CD4-positive, alpha-beta T cell treated with Interleukin-4 for 1 hour (primary cell): ENCODE results near the gene AGAP1.
A peak's percentile ranks its signal among the peaks of the same experiment; 100 is the strongest.
"Not testable (repeated sequence)": the region's sequence is repeated elsewhere in the genome, so short reads cannot be mapped to it uniquely, and the experiment has no call there.

ENCODE experiments used
- DNase-seq, 2 donors: peaks; one replicate each; pipeline ENCODE4 v3.0.0-alpha.2; 2020 to 2022

The AGAP1 gene

DNA sequence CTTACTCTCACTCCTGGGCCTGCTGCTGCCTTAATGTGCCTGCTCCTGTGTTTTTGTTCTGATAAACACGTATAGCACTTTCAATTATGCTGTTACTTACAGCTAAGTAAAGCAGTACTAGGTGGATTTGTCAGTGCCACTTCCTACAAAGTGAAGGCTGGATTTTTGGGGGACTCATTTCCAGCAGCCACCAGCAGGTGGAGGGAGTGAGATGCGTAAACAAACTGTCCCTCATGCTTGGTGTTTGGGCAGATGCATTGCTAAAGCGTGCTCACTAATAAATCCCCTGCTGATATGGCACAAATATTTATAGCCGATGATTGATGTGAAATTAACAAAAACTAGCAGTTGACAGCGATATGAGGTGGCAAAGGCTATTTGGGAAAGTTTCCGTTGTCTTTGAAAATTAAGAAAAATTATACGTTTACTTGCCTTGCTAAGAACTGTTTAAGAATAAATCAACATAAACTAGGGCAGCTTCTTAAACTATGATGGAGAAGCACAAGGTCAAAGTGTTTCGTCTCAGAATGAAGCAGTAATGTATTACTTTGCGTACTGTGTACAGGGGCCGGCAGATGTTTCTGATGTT lies 101.7 kb downstream of the AGAP1 start:
- DNase-seq: peak; percentile 24 to 37

DNA sequence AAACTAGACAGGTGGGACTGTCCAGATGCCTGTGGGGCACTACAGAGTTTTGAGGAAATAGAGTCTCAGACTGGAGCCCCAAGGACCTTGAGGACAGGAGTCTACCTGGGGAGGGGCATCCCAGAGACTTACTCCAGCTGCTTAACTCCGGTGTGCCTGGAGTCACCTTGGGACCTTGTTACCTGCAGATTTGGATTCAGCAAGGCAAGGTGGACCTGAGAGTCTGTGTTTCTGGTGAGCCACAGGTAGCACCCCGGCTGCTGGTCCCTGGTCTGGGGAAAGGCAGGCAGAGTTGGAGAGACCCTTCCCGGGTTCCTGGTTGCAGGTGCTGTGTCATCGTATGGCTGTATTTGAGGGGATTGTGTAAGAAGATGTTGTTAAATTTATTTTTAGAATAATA lies 102.4 kb downstream of the AGAP1 start:
- DNase-seq: no peak

DNA sequence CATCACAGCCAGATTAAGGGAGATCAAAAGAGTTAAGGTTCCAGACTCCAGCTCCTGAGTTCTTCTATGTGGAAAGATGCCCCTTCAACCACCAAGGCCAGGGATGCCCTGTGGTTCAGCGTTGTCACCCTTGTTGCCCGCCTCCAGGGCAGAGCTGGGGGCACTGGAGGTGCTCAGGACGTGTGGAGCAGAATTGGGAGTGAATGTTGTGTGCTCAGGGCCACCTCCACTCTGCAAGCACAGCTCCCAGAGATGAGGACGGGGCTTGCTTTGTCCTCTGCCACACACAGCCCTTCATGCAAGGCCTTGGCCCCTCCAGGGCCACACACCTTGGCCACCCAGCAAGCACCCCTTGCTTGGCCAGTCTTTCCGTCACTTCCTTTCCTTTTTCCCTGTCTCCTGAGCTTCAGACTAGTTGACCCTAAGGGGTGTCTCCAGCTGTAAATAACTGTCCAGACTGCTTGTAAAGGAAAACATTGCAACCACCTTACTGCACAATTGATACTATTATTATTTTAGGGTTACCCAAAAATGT lies 103.3 kb downstream of the AGAP1 start:
- DNase-seq: no peak

DNA sequence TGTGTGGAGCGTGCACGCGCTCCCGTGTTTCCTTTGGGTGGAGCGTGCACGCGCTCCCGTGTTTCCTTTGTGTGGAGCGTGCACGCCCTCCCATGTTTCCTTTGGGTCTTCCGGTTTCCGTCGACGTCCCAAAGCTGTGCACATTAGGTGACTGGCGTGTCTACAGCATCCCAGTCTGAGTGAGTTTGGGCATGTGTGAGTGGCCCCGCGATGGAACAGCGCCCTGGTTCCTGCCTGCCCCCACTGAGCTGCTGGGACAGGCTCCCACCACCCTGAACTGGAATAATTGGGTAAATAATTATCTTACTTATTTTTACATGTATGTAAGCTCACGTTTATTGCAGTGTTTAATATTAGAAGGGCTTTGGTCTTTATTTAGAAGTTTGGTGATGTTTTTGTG lies 104.2 kb downstream of the AGAP1 start:
- no peak for DNase-seq

DNA sequence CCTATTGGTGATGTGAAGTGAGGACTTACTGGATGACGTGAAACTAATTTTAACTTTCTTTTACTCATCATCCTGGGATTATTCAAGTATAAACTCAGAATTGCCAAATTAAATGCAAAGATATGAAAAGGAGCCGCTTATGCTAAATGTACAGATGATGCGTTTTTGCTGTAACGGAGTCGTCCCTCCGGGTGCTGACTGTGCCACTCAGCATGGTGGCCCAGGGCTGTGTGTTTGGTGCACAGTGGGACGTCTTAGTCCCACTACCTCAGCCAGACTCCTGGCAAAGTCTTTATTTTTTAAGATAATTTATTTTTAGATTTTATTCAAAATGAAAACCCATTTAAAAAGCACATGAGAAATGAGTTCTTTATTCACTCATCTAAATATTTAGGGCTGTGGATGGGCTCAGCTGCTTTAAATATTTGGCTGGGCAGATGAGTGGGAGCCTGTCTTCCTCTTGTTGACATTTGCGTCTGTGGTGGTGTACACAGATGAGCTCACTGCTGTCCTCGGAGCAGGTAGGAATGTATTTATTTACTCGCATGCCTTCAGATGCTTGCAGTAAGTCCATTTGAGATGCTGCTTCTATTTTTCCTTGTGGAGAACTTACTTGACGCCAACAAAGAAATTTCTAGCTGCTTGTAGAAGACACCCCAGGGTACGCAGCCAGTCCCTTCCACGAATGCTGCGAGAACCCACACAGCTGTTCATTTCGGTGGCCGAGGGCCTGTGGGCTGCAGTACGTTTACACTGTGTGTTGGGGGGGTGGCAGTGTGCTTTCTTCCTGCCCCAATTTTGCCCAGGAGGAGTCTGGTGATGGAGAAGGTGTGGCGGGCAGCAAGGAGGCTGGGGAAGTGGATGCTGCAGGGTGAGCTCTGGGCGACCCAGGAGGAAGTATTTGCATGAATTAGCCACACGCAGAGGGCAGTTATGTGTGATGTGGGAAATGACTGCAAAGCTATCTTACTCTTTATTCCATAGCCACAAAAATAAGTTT lies 105.0 kb downstream of the AGAP1 start:
- no peak for DNase-seq

DNA sequence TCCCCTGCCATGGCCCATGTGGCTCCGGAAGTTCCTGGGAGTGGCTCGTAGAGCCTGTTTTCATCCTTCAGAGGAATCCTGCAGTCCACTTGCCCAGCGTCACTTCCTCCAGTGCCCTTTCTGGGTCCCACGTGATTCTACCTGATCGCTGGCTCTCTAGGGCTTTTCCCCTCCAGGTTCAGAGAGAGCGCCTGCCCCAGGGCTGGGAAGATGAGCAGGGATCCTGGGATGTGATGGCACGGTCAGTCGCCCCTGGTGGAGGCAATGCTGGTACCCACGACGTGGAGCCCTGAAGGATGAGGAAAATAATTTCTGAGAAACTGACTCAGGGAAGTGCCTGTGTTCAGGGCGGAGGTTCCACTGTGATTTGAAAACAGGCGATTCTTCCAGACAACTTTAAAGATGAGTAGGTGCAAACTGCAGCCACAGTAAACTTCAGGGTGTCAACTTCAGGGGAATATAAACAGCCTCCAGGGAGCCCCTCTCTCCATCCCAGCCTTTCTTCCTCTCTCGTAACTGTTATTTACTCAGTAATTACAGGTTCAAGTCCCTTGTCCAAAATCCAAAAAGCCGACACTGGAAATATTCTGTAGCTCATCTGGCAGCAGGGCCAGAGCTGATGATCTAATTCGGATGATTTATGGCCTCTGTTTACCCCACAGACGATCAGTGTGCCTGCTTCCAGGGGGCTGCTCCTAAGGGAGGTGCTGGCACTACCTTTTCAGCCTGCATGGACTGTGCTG lies 105.9 kb downstream of the AGAP1 start:
- no peak for DNase-seq

DNA sequence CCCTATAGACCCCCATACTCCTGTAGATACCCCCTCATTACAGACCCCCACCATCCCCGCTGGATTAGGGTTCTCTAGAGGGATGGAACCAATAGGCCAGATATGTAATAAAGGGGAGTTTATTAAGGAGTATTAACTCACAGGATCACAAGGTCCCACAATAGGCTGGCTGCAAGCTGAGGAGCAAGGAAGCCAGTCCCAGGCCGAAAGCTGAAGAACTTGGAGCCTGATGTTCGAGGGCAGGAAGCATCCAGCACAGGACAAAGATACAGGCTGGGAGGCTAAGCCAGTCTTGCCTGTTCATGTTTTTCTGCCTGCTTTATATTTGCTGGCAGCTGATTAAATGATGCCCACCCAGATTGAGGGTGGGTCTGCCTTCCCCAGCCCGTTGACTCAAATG lies 106.6 kb downstream of the AGAP1 start:
- no peak for DNase-seq

DNA sequence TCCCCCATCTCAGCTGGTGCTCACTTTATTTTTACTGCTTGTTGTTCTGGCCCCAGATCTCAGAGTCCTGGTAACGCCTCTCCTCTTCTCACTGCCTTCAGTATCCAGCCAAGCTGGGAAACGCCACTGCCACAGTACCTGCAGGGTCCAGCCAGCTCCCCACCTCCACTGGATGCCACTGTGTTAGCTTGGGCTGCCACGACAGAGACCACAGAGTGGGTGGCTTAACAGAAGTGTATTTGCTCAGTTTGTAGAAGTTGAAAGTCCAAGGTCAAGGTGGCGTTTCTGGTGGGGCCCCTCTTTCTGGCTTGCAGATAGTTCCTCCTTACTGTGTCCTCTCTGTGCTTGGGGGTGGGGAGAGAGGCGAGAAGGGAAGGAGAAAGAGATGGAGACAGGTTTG lies 107.1 kb downstream of the AGAP1 start:
- no peak for DNase-seq

DNA sequence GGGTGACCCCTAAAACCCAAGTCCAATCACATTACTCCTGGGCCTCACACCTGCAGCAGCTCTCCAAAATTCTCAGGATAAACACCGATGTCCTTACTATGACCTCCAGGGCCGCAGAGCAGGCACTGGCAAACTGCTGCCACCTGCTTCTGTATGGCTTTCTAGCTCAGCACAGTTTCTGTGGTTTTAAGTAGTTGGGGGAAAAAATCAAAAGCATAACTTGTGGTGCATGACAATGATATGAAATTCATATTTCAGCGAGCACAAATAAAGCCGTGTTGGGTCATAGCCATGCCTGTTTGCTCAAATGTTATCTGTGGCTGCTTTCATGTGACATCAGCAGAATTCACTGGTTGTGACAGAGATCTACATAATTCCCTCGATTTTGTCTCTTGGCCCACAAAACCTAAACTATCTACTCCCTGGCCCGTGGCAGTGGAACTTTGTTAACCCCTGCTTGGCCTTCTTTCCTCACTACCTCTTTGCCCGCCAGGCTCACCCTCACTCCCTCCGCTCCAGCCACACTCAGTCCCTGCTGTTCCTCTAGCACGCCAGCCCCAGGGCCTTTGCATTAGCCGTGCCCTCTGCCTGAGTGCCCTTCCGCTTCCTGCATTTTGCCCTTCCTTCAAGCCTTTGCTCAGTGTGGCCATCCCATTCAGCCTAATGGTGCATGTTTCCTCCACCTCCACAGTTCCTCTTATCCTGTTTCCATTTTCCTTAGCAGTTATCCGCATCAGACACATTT lies 108.3 kb downstream of the AGAP1 start:
- DNase-seq: no peak

DNA sequence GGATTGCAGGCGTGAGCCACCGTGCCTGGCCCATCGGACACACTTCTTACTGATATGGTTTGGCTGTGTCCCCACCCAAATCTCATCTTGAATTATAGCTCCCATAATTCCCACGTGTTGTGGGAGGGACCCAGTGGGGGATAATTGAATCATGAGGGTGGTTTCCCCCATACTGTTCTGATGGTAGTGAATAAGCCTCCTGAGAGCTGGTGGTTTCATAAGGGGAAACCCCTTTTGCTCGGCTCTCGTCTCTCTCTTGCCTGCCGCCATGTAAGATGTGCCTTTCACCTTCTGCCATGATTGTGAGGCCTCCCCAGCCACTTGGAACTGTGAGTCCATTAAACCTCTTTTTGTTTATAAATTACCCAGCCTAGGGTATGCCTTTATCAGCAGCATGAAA lies 109.1 kb downstream of the AGAP1 start:
- not testable (repeated sequence) for DNase-seq

DNA sequence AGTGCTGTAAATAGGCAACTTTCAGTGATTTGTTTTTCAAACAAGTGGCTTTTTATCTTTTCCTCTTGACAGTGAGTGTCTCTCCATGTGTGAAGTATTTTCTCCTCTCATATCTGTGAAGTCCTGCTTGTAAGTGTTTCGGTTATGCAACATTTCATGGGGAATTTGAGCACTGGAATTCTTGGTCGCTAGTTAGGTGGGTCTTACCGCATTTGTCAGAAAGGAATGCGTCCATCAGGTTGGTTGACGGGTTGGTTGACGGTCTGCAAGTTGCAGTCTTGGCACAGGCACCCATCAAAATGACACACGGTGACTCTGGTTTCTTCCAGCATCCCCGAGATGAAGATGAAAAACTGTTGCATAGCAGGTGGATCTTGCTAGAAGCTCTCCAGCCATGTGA lies 109.8 kb downstream of the AGAP1 start:
- no peak for DNase-seq

DNA sequence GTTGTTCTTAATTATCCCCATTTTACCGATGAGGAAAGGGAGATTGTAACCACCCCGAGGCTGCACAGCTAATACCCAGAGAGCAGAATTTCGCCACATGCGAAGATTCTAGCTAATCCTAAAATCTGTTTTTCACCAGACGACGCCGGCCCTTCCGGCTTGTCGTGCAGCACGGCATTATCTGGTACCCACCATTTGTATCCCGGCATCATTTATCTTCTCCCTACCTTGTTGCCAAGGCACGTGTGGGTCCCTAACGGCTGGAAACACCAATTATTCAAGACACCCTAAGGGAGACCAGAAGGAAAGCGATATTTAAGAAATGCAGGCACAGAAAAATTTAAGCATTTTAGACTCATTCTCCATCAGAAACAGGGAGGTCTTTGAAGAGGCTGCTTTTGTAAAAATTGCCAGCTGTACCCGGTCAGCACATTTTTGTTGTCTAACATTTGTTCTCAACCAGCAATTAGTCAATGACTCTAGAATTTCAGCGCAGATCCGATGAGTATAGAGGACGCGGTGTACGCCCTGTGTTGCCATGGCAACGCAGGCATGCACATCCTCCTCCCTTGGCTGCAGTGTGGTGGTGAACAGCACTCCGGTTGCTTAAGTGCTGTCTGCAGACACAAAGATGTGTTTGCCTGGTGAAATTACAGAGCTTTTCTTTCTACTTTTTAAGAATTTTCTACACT lies 111.6 kb downstream of the AGAP1 start:
- DNase-seq: no peak

DNA sequence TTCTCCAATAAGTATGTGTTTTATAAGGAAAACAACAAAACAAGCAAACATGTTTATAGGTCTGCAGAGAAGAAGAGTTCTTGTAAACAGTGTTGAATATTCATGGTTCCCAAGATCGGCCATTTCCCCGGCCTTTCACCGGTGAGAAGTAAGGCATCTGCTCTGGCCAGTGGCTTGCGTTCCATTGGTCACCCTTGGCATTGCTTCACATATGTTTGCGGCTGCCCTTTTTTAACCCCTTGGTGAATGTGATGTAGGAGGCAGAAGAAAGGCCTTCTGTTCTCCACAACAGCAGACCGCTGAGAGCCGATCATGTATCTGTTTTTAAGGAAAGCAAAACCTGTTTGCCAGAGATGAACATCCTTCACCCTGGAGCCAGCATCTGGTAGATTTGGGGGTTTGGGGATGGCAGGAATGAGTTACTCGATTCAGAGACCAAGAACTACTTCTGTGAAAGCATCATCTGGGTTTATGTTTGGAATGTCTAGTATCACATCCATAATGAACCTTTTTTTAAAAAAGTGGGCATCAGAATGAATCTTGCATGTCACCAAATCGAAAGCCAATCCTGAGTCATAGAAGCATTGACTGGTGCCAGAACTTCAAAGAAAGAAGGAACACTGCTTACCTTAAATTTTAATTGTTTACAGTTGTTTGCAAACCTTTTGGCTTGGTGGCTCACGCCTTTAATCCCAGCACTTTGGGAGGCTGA lies 112.3 kb downstream of the AGAP1 start:
- no peak for DNase-seq

DNA sequence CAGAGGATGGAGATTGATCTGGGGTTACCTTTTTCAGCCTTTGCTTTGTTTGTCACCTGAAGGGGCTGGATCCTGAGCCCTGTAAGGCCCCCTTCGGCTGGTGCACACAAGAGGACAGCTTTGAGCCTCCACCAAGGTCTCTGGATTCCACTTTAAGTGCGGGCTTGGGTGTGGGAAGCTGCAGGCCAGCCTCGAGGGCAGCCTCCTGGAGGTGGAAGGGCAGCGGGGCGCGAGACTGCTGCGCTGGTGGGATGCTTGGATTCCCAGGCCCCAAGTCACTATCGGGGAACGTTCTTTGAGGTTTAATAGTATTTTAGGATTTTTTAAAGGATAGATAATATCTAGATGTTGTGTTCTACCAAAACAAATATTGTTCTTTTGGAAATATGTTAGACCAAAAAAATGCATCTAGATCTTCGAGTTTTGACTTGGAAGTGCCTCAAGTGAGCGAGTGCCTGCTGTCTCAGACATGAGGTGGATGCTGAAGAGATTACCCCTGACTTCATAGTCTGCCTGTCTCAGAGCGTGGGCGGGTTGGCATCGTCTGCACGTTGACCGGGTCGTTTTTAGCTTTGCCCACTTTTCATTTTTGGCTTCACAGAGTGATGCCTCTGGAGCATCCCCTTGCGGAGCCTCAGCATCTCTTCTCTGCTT lies 113.8 kb downstream of the AGAP1 start:
- no peak for DNase-seq

DNA sequence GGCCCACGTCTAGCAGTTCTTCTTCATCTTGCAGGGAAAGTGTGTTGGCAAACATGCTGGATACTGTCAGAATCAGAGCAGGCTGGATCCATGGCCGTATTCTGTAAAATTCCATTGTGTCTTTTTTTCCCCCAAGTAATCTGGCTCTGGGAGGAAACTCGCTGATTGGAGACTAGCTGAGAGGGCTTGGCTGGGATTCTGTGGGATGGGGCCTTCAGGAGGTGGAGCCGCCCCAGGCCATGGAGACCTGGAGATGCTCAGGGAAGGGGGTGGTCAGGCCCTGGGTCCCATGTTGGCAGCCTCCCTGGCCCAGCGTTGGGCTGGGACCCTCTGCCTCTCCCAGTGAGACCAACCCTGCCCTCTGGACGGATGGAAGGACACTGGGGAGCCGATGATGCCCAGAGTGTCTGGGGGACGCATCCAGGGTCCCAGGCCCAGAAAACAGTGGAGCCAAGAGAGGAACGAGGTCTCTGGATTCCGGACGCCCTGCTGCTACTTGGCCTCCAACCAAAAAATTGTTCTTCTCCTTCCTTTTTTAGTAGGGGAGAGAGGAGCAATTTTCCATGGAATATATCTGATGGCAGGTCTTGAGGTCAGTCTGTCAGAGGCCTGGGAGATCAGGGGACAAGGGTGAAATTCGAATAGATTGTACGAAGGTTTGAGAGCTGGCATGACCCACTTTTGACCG lies 114.5 kb downstream of the AGAP1 start:
- DNase-seq: no peak

DNA sequence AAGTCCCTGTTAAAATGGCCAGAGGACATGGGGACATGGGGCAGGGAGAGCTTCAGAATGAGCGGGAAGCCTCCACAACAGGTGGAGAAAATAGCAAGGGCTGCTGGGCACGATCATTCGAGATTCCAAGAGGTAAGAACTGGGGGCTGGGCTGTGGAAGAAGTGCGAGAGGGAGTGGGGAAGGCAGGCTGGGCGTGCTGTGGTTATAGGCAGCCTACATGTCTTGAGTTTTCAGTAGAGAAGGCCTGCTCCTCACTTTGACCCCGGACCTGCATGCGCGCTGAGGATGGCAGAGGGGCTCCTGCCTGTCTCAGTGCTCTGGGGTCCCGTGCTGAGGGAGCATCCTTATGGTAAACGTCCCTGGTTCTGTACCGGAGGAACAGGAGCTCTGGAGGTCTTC lies 115.5 kb downstream of the AGAP1 start:
- DNase-seq: no peak

DNA sequence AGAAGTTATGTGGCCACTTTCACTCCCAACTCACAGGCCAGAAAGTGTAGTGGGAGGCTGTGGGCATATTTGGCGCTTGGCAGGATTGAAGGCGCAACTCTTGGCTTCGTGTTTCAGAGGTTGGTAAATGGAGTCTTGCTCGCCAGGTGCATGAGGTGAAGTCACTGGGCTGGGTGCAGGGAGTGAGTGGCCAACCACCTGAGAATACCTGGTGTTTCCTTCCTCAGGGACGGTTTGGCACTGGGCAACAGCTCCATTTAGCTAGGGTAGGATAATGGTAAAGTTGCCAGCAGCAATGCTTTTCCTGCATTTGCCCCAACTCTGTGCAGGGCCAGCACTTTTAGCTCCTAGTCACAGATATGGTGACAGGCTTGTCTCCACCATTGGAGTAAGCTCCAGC lies 115.9 kb downstream of the AGAP1 start:
- no peak for DNase-seq

DNA sequence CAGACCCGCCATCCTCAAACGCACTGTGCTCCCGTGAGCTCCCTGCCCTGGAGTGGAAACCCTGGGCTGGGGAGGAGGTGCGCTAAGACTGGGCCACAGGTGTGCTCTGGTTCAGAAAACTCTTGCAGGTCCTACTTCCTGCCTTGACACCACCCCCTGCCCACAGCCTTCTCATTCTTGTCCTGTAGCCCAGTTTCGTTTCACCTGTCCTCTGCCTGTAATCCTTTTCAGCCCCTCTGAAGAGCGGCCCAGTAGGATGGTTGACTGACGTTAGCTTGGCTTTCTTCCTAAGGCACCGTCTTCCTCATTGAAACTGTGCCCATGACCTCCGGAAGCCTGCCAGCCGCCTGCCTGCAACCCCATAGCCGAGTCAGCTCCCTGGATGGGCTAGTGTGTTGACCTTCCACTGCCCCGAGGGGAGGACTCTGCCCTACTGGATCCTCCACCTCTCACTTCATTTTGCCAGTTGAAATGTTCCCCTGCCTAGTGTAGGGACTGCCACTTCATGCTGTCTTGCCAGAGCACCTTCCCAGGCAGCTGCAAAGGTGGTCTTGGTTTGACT lies 116.9 kb downstream of the AGAP1 start:
- DNase-seq: no peak

DNA sequence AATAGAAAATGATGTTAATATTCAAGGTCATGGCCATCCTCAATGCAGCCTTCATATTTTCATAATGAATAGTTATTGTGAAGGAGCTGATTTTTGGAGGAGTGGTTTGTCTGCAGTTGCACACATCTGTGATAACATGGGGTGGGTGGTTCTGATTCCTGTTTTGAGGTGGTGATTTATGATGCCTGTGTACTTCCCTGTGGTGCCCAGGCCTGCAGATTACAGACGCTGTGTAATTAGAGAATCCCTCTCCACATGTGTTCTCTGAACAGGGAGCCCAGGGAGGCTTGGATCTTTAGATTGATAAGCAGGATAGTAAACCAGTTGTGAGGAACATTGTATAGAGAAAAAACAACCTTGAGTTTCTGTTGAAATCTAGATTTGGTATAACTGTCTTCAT lies 117.5 kb downstream of the AGAP1 start:
- no peak for DNase-seq

DNA sequence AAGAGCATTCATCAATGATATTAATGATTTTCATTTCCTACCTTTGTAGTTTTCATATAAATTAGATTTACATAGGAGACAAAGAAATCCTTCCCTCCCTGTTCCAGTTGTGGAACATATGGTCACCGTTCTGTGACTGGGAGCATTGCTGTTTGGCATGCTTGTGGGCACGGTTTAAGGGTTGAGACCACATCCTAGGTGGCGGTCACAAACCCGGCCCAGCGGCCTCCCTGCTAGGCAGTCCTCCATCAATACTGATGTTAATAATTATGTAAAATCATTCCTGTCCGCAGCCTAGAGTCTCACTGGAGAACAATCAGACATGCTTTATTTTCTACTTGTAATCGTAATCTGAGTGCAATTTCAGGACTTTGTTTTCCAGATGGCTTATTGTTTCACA lies 117.9 kb downstream of the AGAP1 start:
- DNase-seq: no peak
